IMR-90 (cell line): ENCODE data around the gene POLR2F. TPM values are rescaled to one million over a fixed set of nuclear protein-coding genes. Genes with fewer than 3 reads are reported as not detected.

Experiments used
- ATAC-seq: fragments of 200-7000 bp; cut with Tn5 transposase; 2 replicates; pipeline ENCODE4 v1.9.1; 2020; ENCODE audit warnings: low read depth, mild to moderate bottlenecking, moderate library complexity
- BruUV-seq: library from RNA; stranded (reverse); fragments of 400-500 nt; replicated peaks from 2 replicates; lab custom pipeline; 2021; lab: Mats Ljungman, UMichigan
- CTCF ChIA-PET: fragments of 300-600 bp; formaldehyde crosslinking; extraction: SDS; loops from one replicate; lab custom pipeline; 2021; ENCODE audit warnings: antibody characterized with exemption; lab: Yijun Ruan, JAX
- POLR2A ChIA-PET: fragments of 300-600 bp; sonication (Branson Sonifier 250); formaldehyde crosslinking; loops from one replicate; lab custom pipeline; 2022; ENCODE audit warnings: antibody characterized with exemption; ENCODE audit not compliant: unreplicated experiment; lab: Charles Lee
- DNase-seq: peaks from one replicate; pipeline ENCODE4 v3.0.0; 2013
- H2AFZ ChIP-seq: replicated peaks from 2 replicates; pipeline ENCODE3; 2013; ENCODE audit warnings: low read length, mild to moderate bottlenecking; ENCODE audit not compliant: poor library complexity
- H2AK5ac ChIP-seq: 2 replicates; pipeline ENCODE4 v1.6.1; 2013; ENCODE audit warnings: low read depth, low read length, inconsistent platforms
- H2AK9ac ChIP-seq: replicated peaks from 2 replicates; pipeline ENCODE3; 2013; ENCODE audit warnings: mild to moderate bottlenecking, low read depth, low read length, moderate library complexity; ENCODE audit not compliant: poor library complexity
- H2BK120ac ChIP-seq: 2 replicates; pipeline ENCODE4 v1.6.1; 2013; ENCODE audit warnings: low read depth, low read length, inconsistent platforms
- H2BK15ac ChIP-seq: 3 replicates; pipeline ENCODE4 v1.6.1; 2013; ENCODE audit warnings: low read depth, low read length, inconsistent platforms
- H2BK20ac ChIP-seq: 2 replicates; pipeline ENCODE4 v1.6.1; 2013; ENCODE audit warnings: low read depth, mild to moderate bottlenecking, inconsistent platforms, low read length, moderate library complexity
- H2BK5ac ChIP-seq: 2 replicates; pipeline ENCODE4 v1.6.1; 2013; ENCODE audit warnings: mild to moderate bottlenecking, low read depth, low read length, inconsistent platforms; ENCODE audit not compliant: poor library complexity, severe bottlenecking
- H3K14ac ChIP-seq: replicated peaks from 2 replicates; pipeline ENCODE4 v1.6.1; 2013; ENCODE audit warnings: low read depth, low read length, inconsistent platforms
- H3K18ac ChIP-seq: 2 replicates; pipeline ENCODE4 v1.6.1; 2013; ENCODE audit warnings: low read depth, low read length, control low read depth
- H3K23ac ChIP-seq: 2 replicates; pipeline ENCODE4 v1.6.1; 2013; ENCODE audit warnings: low read depth, low read length, inconsistent platforms
- H3K27ac ChIP-seq: 2 replicates; pipeline ENCODE4 v1.5.1; 2013; ENCODE audit warnings: mild to moderate bottlenecking, control low read depth, low read length; ENCODE audit not compliant: insufficient read depth
- H3K27me3 ChIP-seq: 2 replicates; pipeline ENCODE4 v1.6.1; 2013; ENCODE audit warnings: low read length; ENCODE audit not compliant: control insufficient read depth, insufficient read depth
- H3K36me3 ChIP-seq: 2 replicates; pipeline ENCODE4 v1.6.1; 2013; ENCODE audit warnings: low read length, mixed read lengths; ENCODE audit not compliant: control insufficient read depth, insufficient read depth
- H3K4ac ChIP-seq: 2 replicates; pipeline ENCODE4 v1.6.1; 2013; ENCODE audit warnings: low read depth, low read length, inconsistent platforms
- H3K4me1 ChIP-seq: 2 replicates; pipeline ENCODE4 v1.6.1; 2013; ENCODE audit warnings: low read length, mixed read lengths; ENCODE audit not compliant: control insufficient read depth, insufficient read depth
- H3K4me2 ChIP-seq: 2 replicates; pipeline ENCODE4 v1.6.1; 2013; ENCODE audit warnings: low read depth, mild to moderate bottlenecking, control low read depth, low read length, moderate library complexity
- H3K4me3 ChIP-seq: 2 replicates; pipeline ENCODE4 v1.5.1; 2013; ENCODE audit warnings: low read depth, mild to moderate bottlenecking, control low read depth, low read length, moderate library complexity; ENCODE audit not compliant: insufficient read depth
- H3K56ac ChIP-seq: 2 replicates; pipeline ENCODE4 v1.6.1; 2013; ENCODE audit warnings: low read length, inconsistent platforms; ENCODE audit not compliant: insufficient read depth; ENCODE audit errors: extremely low read depth
- H3K79me1 ChIP-seq, 2 experiments: 2 replicates each; pipeline ENCODE4 v1.6.1; 2013; ENCODE audit warnings: low read length in 2 of 2, inconsistent platforms in 1 of 2, low read depth in 1 of 2
- H3K9ac ChIP-seq: 2 replicates; pipeline ENCODE4 v1.6.1; 2013; ENCODE audit warnings: low read depth, low read length, control low read depth
- H3K9me1 ChIP-seq: 2 replicates; pipeline ENCODE4 v1.6.1; 2013; ENCODE audit warnings: low read length, inconsistent platforms; ENCODE audit not compliant: insufficient read depth
- H3K9me3 ChIP-seq: 2 replicates; pipeline ENCODE4 v1.6.1; 2013; ENCODE audit warnings: low read length; ENCODE audit not compliant: control insufficient read depth, insufficient read depth
- H4K20me1 ChIP-seq: 2 replicates; pipeline ENCODE4 v1.6.1; 2013; ENCODE audit warnings: low read length, inconsistent platforms; ENCODE audit not compliant: insufficient read depth
- H4K5ac ChIP-seq: 2 replicates; pipeline ENCODE4 v1.6.1; 2013; ENCODE audit warnings: mild to moderate bottlenecking, low read depth, low read length, control low read depth
- H4K8ac ChIP-seq, 2 experiments: 2 replicates each; pipeline ENCODE4 v1.6.1; 2013; ENCODE audit warnings: low read depth in 2 of 2, low read length in 2 of 2, control low read depth in 1 of 2, inconsistent platforms in 1 of 2
- H4K91ac ChIP-seq: 2 replicates; pipeline ENCODE4 v1.6.1; 2013; ENCODE audit warnings: low read depth, low read length, inconsistent platforms; ENCODE audit not compliant: insufficient read depth
- CEBPB ChIP-seq: IDR thresholded peaks from 2 replicates; pipeline ENCODE4 v1.6.1; 2012; ENCODE audit warnings: low read depth, low read length, improper control_type of control experiment
- FOS ChIP-seq: fragments of 150-350 bp; IDR thresholded peaks from 2 replicates; pipeline ENCODE4 v1.6.1; 2016; ENCODE audit warnings: low read depth, low read length
- MAZ ChIP-seq: IDR thresholded peaks from 2 replicates; pipeline ENCODE4 v1.6.1; 2012; ENCODE audit warnings: low read depth, mild to moderate bottlenecking, low read length, improper control_type of control experiment, moderate library complexity, borderline replicate concordance
- MXI1 ChIP-seq: IDR thresholded peaks from 2 replicates; pipeline ENCODE4 v1.6.1; 2012; ENCODE audit warnings: low read depth, mild to moderate bottlenecking, low read length, moderate library complexity, borderline replicate concordance
- NFE2L2 ChIP-seq: fragments of 150-350 bp; IDR thresholded peaks from 2 replicates; pipeline ENCODE4 v1.6.1; 2016; ENCODE audit warnings: low read depth, mild to moderate bottlenecking, low read length
- RAD21 ChIP-seq: IDR thresholded peaks from 2 replicates; pipeline ENCODE4 v1.6.1; 2012; ENCODE audit warnings: low read length, improper control_type of control experiment
- RCOR1 ChIP-seq: IDR thresholded peaks from 2 replicates; pipeline ENCODE4 v1.6.1; 2012; ENCODE audit warnings: mild to moderate bottlenecking, low read length, improper control_type of control experiment; ENCODE audit not compliant: insufficient replicate concordance
- RFX5 ChIP-seq: IDR thresholded peaks from 2 replicates; pipeline ENCODE4 v1.8.0; 2012; ENCODE audit warnings: low read depth, mild to moderate bottlenecking, low read length, moderate library complexity
- SMC3 ChIP-seq: fragments of 150-350 bp; IDR thresholded peaks from 2 replicates; pipeline ENCODE4 v1.6.1; 2016; ENCODE audit warnings: low read depth, mild to moderate bottlenecking, antibody characterized with exemption, low read length, moderate library complexity
- WGBS, 2 experiments: methylation state at CpG; one replicate each; pipeline versions ENCODE4 v1.1.5 to v1.1.7; 2013; ENCODE audit warnings: missing lambda C conversion rate in 2 of 2; ENCODE audit not compliant: insufficient read length in 1 of 2; ENCODE audit errors: extremely low coverage in 2 of 2; 5-methylcytosine and 5-hydroxymethylcytosine counted together
- dilution Hi-C: fragments of 300-500 bp; cut with HindIII; formaldehyde crosslinking; loops from one replicate; pipeline ENCODE4 v1.14.3; 2018; ENCODE audit warnings: low sequenced_read_pairs; ENCODE audit not compliant: unreplicated experiment
- in situ Hi-C: fragments of 300-500 bp; cut with MboI; formaldehyde crosslinking; loops from 3 replicates; pipeline ENCODE4 v1.14.3; 2019; ENCODE audit warnings: low sequenced_read_pairs, inconsistent platforms, mixed read lengths
- intact Hi-C: fragments of 100-400 bp; cut with micrococcal nuclease; formaldehyde crosslinking; loops from 2 replicates; pipeline ENCODE4 v1.10.0; 2022
- polyA plus RNA-seq, 3 experiments: library from polyadenylated mRNA; depleted of rRNA; stranded (reverse); fragments of >200 nt; gene quantifications; 2 replicates each; pipeline ENCODE4 v1.2.3, GENCODE V29; 2012; ENCODE audit warnings: low replicate concordance in 1 of 3
- total RNA-seq: library from RNA; depleted of rRNA; stranded (reverse); fragments of >200 nt; gene quantifications from 2 replicates; pipeline ENCODE4 v1.2.3, GENCODE V29; 2012
- TF ChIP-seq, protein P1 (sequence below): fragments of 150-350 bp; IDR thresholded peaks from 2 replicates; pipeline ENCODE4 v1.6.1; 2017; ENCODE audit warnings: mild to moderate bottlenecking, antibody characterized with exemption, low read length, low read depth
- TF ChIP-seq, protein P2 (sequence below): conservative IDR thresholded peaks from 2 replicates; pipeline ENCODE4 v1.5.1; 2012; ENCODE audit warnings: mild to moderate bottlenecking, low read depth, low read length, improper control_type of control experiment

POLR2F gene
- total and polyA plus RNA-seq, 2 of the 4 experiments (the other 2 are of a cell fraction) = 26.0 to 147 TPM

DNA sequence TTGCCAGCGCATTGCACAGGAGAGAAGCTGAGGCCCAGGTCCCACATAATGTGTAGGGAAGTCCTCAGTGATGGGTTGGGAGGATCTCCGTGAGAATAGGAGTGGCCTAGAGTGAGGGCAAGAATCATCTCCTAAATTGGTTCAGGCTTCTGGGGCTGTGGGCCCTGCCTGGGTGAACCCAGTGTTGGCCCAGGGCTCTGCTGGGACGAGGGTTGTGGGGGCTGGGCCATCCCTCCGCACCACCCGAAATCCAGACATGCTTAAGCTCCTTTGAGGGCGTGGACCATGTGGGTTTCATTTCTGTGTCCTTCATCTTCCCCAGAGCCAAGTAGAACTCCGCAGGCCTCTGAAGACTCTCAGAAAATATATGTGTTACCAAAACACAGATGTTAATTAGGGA, 43.7 kb upstream of the POLR2F start:
- TF ChIP-seq CEBPB (no peak), FOS (no peak), RAD21 (no peak), MXI1 (no peak), SMC3 (no peak), MAZ (no peak), RCOR1 (no peak), NFE2L2 (no peak), RFX5 (no peak)
- TF ChIP-seq, protein P1, sequence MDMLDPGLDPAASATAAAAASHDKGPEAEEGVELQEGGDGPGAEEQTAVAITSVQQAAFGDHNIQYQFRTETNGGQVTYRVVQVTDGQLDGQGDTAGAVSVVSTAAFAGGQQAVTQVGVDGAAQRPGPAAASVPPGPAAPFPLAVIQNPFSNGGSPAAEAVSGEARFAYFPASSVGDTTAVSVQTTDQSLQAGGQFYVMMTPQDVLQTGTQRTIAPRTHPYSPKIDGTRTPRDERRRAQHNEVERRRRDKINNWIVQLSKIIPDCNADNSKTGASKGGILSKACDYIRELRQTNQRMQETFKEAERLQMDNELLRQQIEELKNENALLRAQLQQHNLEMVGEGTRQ = no peak
- TF ChIP-seq, protein P2, sequence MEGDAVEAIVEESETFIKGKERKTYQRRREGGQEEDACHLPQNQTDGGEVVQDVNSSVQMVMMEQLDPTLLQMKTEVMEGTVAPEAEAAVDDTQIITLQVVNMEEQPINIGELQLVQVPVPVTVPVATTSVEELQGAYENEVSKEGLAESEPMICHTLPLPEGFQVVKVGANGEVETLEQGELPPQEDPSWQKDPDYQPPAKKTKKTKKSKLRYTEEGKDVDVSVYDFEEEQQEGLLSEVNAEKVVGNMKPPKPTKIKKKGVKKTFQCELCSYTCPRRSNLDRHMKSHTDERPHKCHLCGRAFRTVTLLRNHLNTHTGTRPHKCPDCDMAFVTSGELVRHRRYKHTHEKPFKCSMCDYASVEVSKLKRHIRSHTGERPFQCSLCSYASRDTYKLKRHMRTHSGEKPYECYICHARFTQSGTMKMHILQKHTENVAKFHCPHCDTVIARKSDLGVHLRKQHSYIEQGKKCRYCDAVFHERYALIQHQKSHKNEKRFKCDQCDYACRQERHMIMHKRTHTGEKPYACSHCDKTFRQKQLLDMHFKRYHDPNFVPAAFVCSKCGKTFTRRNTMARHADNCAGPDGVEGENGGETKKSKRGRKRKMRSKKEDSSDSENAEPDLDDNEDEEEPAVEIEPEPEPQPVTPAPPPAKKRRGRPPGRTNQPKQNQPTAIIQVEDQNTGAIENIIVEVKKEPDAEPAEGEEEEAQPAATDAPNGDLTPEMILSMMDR = no peak

More for the DNA sequence above, 43.7 kb upstream of the POLR2F start:
- Histone ChIP-seq H3K27me3 (no peaks in the 10 kb centered on the region), H3K4me3 (no peak overlapping the region), H2BK120ac (no peak overlapping the region), H3K9me1 (peaks cover 27% of the 10 kb centered on the region), H3K27ac (no peak overlapping the region), H3K4ac (no peak overlapping the region), H3K56ac (no peak overlapping the region), H2AK5ac (no peak overlapping the region), H2AK9ac (peak overlapping the region; percentile 81), H3K9me3 (no peaks in the 10 kb centered on the region), H3K9ac (no peak overlapping the region), H3K18ac (no peak overlapping the region), H3K4me2 (no peak overlapping the region), H4K5ac (no peak overlapping the region), H2AFZ (no peak overlapping the region), H3K36me3 (peaks cover 14% of the 10 kb centered on the region), H3K79me1 (peaks cover 29 to 53% of the 10 kb centered on the region in 2 experiments), H3K23ac (no peak overlapping the region), H4K8ac (no peak overlapping the region), H4K91ac (no peak overlapping the region), H3K14ac (no peak overlapping the region), H3K4me1 (peaks cover 22% of the 10 kb centered on the region), H2BK5ac (no peak overlapping the region), H4K20me1 (peaks cover 43% of the 10 kb centered on the region), H2BK15ac (no peak overlapping the region), H2BK20ac (no peak overlapping the region)
- ChIA-PET POLR2A (no interaction called here), CTCF (no interaction called here)
- dilution Hi-C loops (no loop called here), intact Hi-C loops (no loop called here), in situ Hi-C loops (no loop called here)
- no TSS peak for BruUV-seq
- ATAC-seq = no peak
- DNase-seq = no peak
- 100% methylated on average over 1 of the region's 7 CpGs; no CpG with 5 or more reads in 1 of the 2 experiments for WGBS, 2 experiments
